Activated CD8-positive, alpha-beta memory T cell treated with anti-CD3 and anti-CD28 coated beads, Interleukin-2, amount 50 U/mL, for 4 hours (primary cell): ENCODE data around the gene APBB2.

Experiments used
- DNase-seq: peaks from one replicate; pipeline ENCODE4 v3.0.0-alpha.2; 2020

APBB2 gene

DNA sequence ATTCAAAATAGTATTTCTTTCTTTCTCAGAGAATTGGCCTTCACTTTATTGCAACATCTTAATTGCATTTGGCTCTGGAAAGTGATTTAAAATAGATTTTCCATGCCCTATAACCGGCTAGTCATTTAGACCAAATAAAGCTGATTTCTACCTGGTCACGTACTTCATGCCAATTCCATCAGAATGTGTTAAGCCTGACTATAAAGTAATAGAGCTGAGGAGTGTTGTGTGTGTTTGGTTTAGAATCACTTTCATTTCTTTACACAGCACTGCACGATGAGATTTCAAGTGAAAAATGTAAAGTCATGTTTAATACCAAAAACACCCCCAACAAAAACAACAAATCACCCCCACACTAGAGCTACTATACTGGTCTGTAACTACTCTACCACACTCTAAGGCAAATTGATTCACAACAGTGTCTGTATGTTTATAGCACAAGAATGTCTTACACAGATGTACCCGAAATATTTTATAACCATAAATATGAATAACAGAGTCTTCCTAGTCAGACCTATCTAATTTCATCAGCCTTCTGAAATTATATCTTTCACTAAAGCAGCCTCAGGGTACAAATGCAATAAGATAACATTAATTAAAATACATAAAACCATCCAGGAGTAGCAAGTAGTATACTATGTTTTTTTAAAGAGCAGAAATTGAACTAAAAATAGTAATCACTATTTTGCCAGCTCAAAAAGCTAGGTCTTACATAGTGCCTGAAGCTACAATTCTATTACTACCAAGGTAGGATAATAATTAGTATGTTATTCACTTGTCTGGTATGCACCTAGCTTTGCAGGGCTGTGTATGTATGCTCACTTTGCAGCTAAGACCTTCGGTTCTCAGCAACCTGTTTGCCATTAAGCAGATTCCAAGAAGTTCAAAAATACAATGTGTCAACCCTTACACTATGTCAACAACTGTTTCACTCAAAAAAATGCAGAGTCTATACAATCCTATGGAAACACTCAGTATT lies 28.4 kb downstream of the APBB2 start:
- DNase-seq = no peak

- DNase-seq = no peak
Measured at GRCh38 chr4:41184009-41184408, 30.3 kb downstream of the APBB2 start.

- no peak for DNase-seq
Measured at GRCh38 chr4:41183021-41183553, 31.3 kb downstream of the APBB2 start.

DNA sequence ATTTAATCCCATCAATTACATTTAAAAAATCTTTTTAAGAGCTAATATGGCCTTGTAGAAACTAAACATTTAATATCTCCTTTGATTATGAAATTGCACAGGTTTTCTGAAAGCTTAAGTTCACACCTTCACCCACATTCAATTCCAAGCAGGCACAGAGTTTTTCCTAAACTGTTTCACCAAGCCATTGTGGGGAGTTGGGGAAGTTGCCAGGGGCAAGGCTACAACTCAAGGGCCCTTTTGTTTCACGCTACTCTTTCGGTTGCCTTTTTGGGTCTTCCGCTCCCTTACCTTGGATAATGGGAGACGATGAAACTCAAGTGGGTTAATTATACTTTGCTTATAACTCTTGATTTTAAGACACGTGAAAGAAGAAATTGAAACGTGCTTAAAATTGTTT lies 33.3 kb downstream of the APBB2 start:
- DNase-seq = no peak

DNA sequence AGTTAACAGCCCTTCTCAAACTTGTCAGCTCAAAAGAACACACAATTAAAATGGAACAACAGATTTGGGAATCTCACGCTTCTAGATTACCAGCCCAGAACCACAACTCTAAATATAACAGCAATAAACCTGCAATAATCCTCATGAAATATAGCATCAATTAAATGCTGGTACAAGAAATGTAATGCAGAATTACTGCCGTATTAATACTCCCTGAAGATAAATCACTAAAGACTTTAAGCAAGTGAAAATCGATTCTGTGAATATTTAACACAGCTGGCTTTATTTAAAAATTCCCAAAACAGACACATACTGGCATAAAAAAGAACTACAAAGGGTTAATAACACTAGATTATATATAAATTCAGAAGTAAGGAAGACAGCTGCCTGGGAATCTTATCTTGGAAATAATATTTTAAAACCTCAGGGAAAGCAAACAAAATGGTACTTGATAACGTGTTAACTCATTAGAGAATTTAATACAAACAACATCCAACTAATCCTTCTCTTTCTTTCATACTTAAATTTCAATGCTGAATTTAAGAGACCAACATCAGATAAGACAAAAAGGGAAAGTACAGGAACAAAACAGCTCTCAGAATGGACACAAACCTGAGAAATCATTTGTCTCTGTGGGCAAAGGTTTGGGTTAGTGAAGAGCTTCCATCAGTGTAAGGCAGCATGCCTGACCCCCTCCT lies 34.7 kb downstream of the APBB2 start:
- DNase-seq = no peak

- no peak for DNase-seq
Measured at GRCh38 chr4:41178372-41179370, 35.7 kb downstream of the APBB2 start.

GRCh38 chr4:41177016-41177415 lies 37.3 kb downstream of the APBB2 start:
- no peak for DNase-seq

GRCh38 chr4:41176340-41176739 lies 38.0 kb downstream of the APBB2 start:
- no peak for DNase-seq

DNA sequence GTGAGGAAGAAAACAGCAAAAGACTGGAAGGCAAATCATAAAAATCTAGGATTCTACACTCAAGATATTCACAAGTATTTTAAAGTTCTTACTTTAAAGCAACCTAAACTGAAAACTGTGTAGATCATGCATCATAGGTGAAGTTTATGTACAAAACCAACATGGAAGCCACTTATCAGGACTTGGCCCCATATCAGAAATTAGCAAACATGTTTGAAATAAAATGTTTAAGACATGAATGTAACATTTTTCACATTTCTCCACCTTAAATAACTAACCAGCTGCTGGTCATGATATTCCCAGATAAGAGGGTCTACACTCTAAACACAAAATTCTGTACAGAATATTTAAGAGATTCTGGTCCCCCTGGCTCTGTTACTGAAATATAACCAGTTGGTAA lies 38.5 kb downstream of the APBB2 start:
- DNase-seq = no peak

GRCh38 chr4:41174444-41174843 lies 39.9 kb downstream of the APBB2 start:
- no peak for DNase-seq

GRCh38 chr4:41172786-41173185 lies 41.6 kb downstream of the APBB2 start:
- no peak for DNase-seq

DNA sequence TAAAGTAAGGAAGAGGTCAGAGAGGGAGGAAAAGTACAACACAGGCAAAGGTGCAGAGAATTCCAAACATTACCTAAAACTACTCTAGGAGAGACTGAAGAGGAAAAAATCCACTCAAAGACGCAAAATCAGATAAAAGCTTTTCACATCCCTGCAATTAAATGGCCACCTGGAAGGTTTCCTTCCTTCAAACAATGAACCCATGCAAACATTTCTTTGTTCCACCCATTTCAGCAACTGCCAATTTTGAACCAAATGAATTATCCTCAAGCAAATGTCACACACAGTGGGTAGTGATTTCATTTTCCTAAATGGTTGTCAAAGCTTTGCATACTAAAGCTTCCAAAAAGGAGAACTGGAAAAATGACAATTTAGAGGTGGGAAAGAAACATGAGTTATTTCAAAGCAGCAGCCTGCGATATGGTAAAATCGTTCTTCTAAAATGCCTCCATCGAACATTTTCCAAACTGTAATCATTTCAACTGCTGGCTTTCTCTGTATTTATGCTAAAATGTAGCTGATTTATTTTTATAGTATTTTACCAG lies 45.0 kb downstream of the APBB2 start:
- no peak for DNase-seq

DNA sequence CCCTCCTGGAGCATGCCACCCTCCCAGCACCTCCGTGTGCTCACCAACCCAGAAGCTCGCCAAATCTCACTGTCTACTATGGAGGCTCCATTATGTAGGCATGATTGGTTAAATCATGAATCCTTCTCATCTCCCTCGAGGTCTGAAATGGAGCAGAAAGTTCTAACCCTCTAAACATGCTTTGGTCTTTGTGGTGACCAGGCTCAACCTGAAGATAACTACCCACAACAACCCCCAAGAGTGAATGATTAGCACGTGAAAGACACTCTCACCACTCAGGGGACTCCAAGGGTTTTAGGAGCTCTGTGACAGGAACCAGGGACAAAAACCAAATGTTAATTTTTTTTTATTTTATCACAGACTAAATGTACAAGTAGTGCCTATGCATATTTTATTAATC lies 47.2 kb downstream of the APBB2 start:
- DNase-seq = no peak

DNA sequence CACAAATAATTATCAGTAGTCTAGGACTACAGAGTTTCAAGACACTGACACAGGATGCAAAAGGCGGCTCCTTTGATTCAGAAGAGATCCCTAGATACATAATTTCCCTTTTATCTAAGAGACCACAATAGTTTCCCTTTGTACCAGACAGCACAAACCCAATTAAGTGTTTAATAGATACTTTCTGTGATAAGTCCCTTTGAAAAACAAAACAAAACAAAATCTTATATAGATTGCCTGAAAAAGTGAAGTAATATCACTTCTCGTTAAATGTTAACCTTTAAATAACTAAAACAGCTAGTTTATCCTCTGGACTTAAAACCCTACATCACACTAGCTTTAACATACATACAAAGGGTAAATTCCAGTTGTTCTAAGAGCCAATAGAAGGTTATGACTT lies 49.9 kb downstream of the APBB2 start:
- no peak for DNase-seq

- DNase-seq = no peak
Measured at GRCh38 chr4:41161355-41161754, 53.0 kb downstream of the APBB2 start.

- DNase-seq = no peak
Measured at GRCh38 chr4:41160856-41161255, 53.5 kb downstream of the APBB2 start.

GRCh38 chr4:41160012-41160789 lies 54.1 kb downstream of the APBB2 start:
- no peak for DNase-seq

- DNase-seq = no peak
Measured at GRCh38 chr4:41158756-41159155, 55.6 kb downstream of the APBB2 start.

GRCh38 chr4:41158274-41158673 lies 56.1 kb downstream of the APBB2 start:
- DNase-seq = no peak

- DNase-seq = no peak
Measured at GRCh38 chr4:41157009-41157408, 57.3 kb downstream of the APBB2 start.

DNA sequence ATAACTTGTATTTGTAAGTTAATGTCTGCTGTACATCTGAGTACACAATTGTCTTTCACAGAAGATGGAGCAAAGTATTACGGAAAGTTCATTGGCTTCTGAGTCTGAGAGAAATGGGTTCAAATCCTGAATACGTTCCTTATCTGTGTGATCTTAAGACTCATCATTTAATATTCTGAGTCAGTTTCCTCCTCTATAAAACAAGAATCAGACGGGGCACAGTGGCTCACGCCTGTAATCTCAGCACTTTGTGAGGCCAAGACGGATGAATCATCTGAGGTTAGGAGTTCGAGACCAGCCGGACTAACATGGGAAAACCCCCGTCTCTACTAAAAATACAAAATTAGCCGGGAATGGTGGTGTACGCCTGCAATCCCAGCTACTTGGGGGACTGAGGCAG lies 57.8 kb downstream of the APBB2 start:
- no peak for DNase-seq
